Measurements from ENCODE around the gene BBOX1. TPM values are rescaled to one million over a fixed set of nuclear protein-coding genes. Genes with fewer than 3 reads are reported as not detected.

Gene BBOX1
- total and polyA plus RNA-seq, 2 of the 4 experiments (the other 2 are of a cell fraction): not detected

DNA sequence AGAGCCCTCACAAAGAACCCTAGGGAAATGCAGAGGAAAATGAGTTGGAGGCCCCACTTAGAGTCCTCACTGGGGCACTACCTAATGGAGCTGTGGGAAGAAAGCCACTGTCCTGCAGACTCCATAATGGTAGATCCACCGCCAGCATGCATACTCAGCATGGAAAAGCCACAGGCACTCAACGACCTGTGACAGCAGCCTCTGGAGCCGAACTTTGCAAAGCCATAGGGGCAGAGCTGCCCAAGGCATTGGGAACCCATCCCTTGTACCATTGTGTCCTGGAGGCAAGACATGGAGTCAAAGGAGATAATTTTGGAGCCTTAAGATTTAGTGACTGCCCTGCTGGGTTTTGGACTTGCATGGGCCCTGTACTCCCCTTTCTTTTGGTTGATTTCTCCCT, 18.8 kb downstream of the BBOX1 start:
- H2AK5ac ChIP-seq (ENCODE audit: low read depth, low read length): no peak overlapping the region
- no peaks in the 10 kb centered on the region for H4K20me1 ChIP-seq (ENCODE audit: insufficient read depth, low read length)

More for the DNA sequence above, 18.8 kb downstream of the BBOX1 start:
- no peak for ATAC-seq (ENCODE audit: low read depth)
- no peak overlapping the region for H3K14ac ChIP-seq (replicated peaks; ENCODE audit: low read depth, low read length)
- BruUV-seq (replicated peaks): no TSS peak
- no peaks in the 10 kb centered on the region for H3K9me1 ChIP-seq (ENCODE audit: insufficient read depth, low read length)
- H3K23ac ChIP-seq (ENCODE audit: low read depth, low read length): no peak overlapping the region
- H3K4me2 ChIP-seq (ENCODE audit: low read depth, low read length): no peak overlapping the region
- no peak for DNase-seq
- CTCF ChIA-PET: no interaction called here
- no peak overlapping the region for H4K8ac ChIP-seq (ENCODE audit: low read depth in 2 of 2, low read length in 2 of 2)
- H2BK20ac ChIP-seq (ENCODE audit: low read depth, low read length): no peak overlapping the region
- no peak overlapping the region for H3K56ac ChIP-seq (ENCODE audit: extremely low read depth, insufficient read depth, low read length)
- dilution Hi-C loops (cut with HindIII; ENCODE audit: low sequenced_read_pairs, unreplicated experiment): no loop called here
- H2AFZ ChIP-seq (replicated peaks; ENCODE audit: low read length, poor library complexity): no peak overlapping the region
- H3K9me3 ChIP-seq (ENCODE audit: control insufficient read depth, insufficient read depth, low read length): no peaks in the 10 kb centered on the region; the same call in 1 of the 2 replicates
- POLR2A ChIA-PET (ENCODE audit: unreplicated experiment): no interaction called here
- peaks cover 3% of the 10 kb centered on the region; the same call in 1 of the 2 replicates for H3K4me1 ChIP-seq (ENCODE audit: control insufficient read depth, insufficient read depth, low read length)
- H3K4me3 ChIP-seq (ENCODE audit: insufficient read depth, low read depth, low read length): no peak overlapping the region
- no peak overlapping the region for H2BK15ac ChIP-seq (ENCODE audit: low read depth, low read length)
- WGBS, 2 experiments (ENCODE audit: extremely low coverage in 2 of 2, insufficient read length in 1 of 2): 88% methylated on average over 1 of the region's 3 CpGs; no CpG with 5 or more reads in 1 of the 2 experiments
- H2BK5ac ChIP-seq (ENCODE audit: low read depth, low read length, poor library complexity, severe bottlenecking): no peak overlapping the region
- H3K27me3 ChIP-seq (ENCODE audit: control insufficient read depth, insufficient read depth, low read length): no peaks in the 10 kb centered on the region
- no peak overlapping the region for H3K4ac ChIP-seq (ENCODE audit: low read depth, low read length)
- H3K79me1 ChIP-seq (ENCODE audit: low read depth in 1 of 2, low read length in 2 of 2): no peaks in the 10 kb centered on the region
- TF ChIP-seq RCOR1 (IDR thresholded peaks at IDR 0.05; ENCODE audit: insufficient replicate concordance, low read length) (no peak), ELK1 (IDR thresholded peaks at IDR 0.05; ENCODE audit: borderline replicate concordance, low read depth, low read length) (no peak), CTCF (conservative IDR thresholded peaks at IDR 0.05; ENCODE audit: low read depth, low read length) (no peak), BHLHE40 (IDR thresholded peaks at IDR 0.05; ENCODE audit: low read depth, low read length) (no peak), MXI1 (IDR thresholded peaks at IDR 0.05; ENCODE audit: borderline replicate concordance, low read depth, low read length) (no peak), CEBPB (IDR thresholded peaks at IDR 0.05; ENCODE audit: low read depth, low read length) (no peak), SMC3 (IDR thresholded peaks at IDR 0.05; ENCODE audit: low read depth, low read length) (no peak), CHD1 (IDR thresholded peaks at IDR 0.05; ENCODE audit: low read depth, low read length) (no peak), POLR2A (IDR thresholded peaks at IDR 0.05; ENCODE audit: low read depth, low read length) (no peak), MAZ (IDR thresholded peaks at IDR 0.05; ENCODE audit: borderline replicate concordance, low read depth, low read length) (no peak), NFE2L2 (IDR thresholded peaks at IDR 0.05; ENCODE audit: low read depth, low read length) (no peak), MAFK (IDR thresholded peaks at IDR 0.05; ENCODE audit: low read depth, low read length) (no peak), FOS (IDR thresholded peaks at IDR 0.05; ENCODE audit: low read depth, low read length) (no peak), RAD21 (IDR thresholded peaks at IDR 0.05; ENCODE audit: low read length) (no peak)
- TF ChIP-seq, protein P1, sequence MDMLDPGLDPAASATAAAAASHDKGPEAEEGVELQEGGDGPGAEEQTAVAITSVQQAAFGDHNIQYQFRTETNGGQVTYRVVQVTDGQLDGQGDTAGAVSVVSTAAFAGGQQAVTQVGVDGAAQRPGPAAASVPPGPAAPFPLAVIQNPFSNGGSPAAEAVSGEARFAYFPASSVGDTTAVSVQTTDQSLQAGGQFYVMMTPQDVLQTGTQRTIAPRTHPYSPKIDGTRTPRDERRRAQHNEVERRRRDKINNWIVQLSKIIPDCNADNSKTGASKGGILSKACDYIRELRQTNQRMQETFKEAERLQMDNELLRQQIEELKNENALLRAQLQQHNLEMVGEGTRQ (IDR thresholded peaks at IDR 0.05; ENCODE audit: low read depth, low read length): no peak
- no peaks in the 10 kb centered on the region for H3K36me3 ChIP-seq (ENCODE audit: control insufficient read depth, insufficient read depth, low read length)
- in situ Hi-C loops (cut with MboI; ENCODE audit: low sequenced_read_pairs): no loop called here
- no peak overlapping the region for H4K91ac ChIP-seq (ENCODE audit: insufficient read depth, low read depth, low read length)
- no peak overlapping the region for H4K5ac ChIP-seq (ENCODE audit: low read depth, low read length)
- H3K27ac ChIP-seq (ENCODE audit: insufficient read depth, low read length): no peak overlapping the region
- no peak overlapping the region for H3K18ac ChIP-seq (ENCODE audit: low read depth, low read length)
- no peak overlapping the region for H2AK9ac ChIP-seq (replicated peaks; ENCODE audit: low read depth, low read length, poor library complexity)
- no peak overlapping the region for H2BK120ac ChIP-seq (ENCODE audit: low read depth, low read length)
- intact Hi-C loops (cut with micrococcal nuclease): no loop called here
- H3K9ac ChIP-seq (ENCODE audit: low read depth, low read length): no peak overlapping the region

Data from IMR-90 (cell line).